Vagina (tissue), 2 donors: ENCODE data around the gene MIGA2. TPM values are rescaled to one million over a fixed set of nuclear protein-coding genes. Genes with fewer than 3 reads are reported as not detected.
A peak's percentile ranks its signal among the peaks of the same experiment; 100 is the strongest.

ENCODE experiments used
- DNase-seq, 2 donors: peaks; one replicate each; pipeline ENCODE4 v3.0.0-alpha.2; 2017; ENCODE audit errors: extremely low spot score in 2 of 2
- H3K27ac ChIP-seq: fragments of 200-600 bp; sonication (generic); one replicate; pipeline ENCODE4 v1.5.1; 2019
- H3K27me3 ChIP-seq: fragments of 200-600 bp; sonication (generic); one replicate; pipeline ENCODE4 v1.5.1; 2019
- H3K36me3 ChIP-seq, 2 donors: fragments of 200-600 bp; sonication (generic); one replicate each; pipeline ENCODE4 v1.5.1; 2017 to 2019
- H3K4me1 ChIP-seq: fragments of 200-600 bp; sonication (generic); one replicate; pipeline ENCODE4 v1.5.1; 2019
- H3K4me3 ChIP-seq, 2 donors: fragments of 200-600 bp; sonication (generic); 1 replicate in 1 of 2; 2 replicates in 1 of 2; pipeline ENCODE4 v1.5.1; 2016 to 2019
- H3K9me3 ChIP-seq: fragments of 200-600 bp; sonication (generic); one replicate; pipeline ENCODE4 v1.5.1; 2019
- POLR2A ChIP-seq, 2 donors: fragments of 450-650 bp; IDR thresholded peaks; one replicate each; pipeline ENCODE4 v1.6.1; 2017; ENCODE audit warnings: antibody characterized with exemption in 2 of 2, mild to moderate bottlenecking in 2 of 2, moderate library complexity in 2 of 2
- POLR2AphosphoS5 ChIP-seq, 2 donors: sonication (generic); formaldehyde crosslinking; IDR thresholded peaks; one replicate each; pipeline ENCODE4 v1.9.0; 2017; ENCODE audit warnings: antibody characterized with exemption in 2 of 2, mild to moderate bottlenecking in 2 of 2, low read depth in 1 of 2; ENCODE audit not compliant: insufficient read depth in 1 of 2
- intact Hi-C: fragments of 100-400 bp; cut with DNase I; formaldehyde crosslinking; loops from one replicate; pipeline ENCODE4 v1.15.1; 2023
- total RNA-seq: library from RNA; depleted of rRNA; stranded (reverse); fragments of >200 nt; gene quantifications from one replicate; pipeline ENCODE4 v1.2.3, GENCODE V29; 2016
- TF ChIP-seq, protein P1 (sequence below), 3 experiments: fragments of 450-650 bp in 2 of 3; fragments of 200-600 bp in 1 of 3; sonication (generic) in 1 of 3; IDR thresholded peaks; one replicate each; pipeline ENCODE4 v1.5.1; 2017 to 2019; ENCODE audit warnings: antibody characterized with exemption in 3 of 3, mild to moderate bottlenecking in 2 of 3, moderate library complexity in 2 of 3

The MIGA2 gene
- total RNA-seq, 1 donor from 2014 or later: 35.1 TPM

- no peaks in the 10 kb centered on the region for H3K9me3 ChIP-seq
- peaks cover 48% of the 10 kb centered on the region for H3K4me1 ChIP-seq
- no peak for TF ChIP-seq POLR2A (IDR thresholded peaks at IDR 0.05)
- intact Hi-C loops: no loop called here
- DNase-seq: no peak
- H3K36me3 ChIP-seq: no peaks in the 10 kb centered on the region
- H3K4me3 ChIP-seq: no peak overlapping the region
- no peaks in the 10 kb centered on the region for H3K27me3 ChIP-seq
- peak overlapping the region; percentile 70 for H3K27ac ChIP-seq
Observed at GRCh38 chr9:129023908-129024233, 12.6 kb upstream of the MIGA2 start.

- no peaks in the 10 kb centered on the region for H3K36me3 ChIP-seq
- no peaks in the 10 kb centered on the region for H3K27me3 ChIP-seq
- peak in 1 of 2 donors; percentile 87 for DNase-seq
- TF ChIP-seq POLR2AphosphoS5 (IDR thresholded peaks at IDR 0.05; ENCODE audit: insufficient read depth in 1 of 2, low read depth in 1 of 2): no peak
- TF ChIP-seq POLR2A (IDR thresholded peaks at IDR 0.05): no peak
- TF ChIP-seq, protein P1, sequence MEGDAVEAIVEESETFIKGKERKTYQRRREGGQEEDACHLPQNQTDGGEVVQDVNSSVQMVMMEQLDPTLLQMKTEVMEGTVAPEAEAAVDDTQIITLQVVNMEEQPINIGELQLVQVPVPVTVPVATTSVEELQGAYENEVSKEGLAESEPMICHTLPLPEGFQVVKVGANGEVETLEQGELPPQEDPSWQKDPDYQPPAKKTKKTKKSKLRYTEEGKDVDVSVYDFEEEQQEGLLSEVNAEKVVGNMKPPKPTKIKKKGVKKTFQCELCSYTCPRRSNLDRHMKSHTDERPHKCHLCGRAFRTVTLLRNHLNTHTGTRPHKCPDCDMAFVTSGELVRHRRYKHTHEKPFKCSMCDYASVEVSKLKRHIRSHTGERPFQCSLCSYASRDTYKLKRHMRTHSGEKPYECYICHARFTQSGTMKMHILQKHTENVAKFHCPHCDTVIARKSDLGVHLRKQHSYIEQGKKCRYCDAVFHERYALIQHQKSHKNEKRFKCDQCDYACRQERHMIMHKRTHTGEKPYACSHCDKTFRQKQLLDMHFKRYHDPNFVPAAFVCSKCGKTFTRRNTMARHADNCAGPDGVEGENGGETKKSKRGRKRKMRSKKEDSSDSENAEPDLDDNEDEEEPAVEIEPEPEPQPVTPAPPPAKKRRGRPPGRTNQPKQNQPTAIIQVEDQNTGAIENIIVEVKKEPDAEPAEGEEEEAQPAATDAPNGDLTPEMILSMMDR (IDR thresholded peaks at IDR 0.05): no peak
- H3K4me3 ChIP-seq: peak overlapping the region; percentile 91 to 96
- H3K9me3 ChIP-seq: no peaks in the 10 kb centered on the region
- intact Hi-C loops: no loop called here
- H3K27ac ChIP-seq: peak overlapping the region; percentile 95
- H3K4me1 ChIP-seq: peaks cover 48% of the 10 kb centered on the region
Observed at GRCh38 chr9:129026442-129027223, 9.8 kb upstream of the MIGA2 start.

DNA sequence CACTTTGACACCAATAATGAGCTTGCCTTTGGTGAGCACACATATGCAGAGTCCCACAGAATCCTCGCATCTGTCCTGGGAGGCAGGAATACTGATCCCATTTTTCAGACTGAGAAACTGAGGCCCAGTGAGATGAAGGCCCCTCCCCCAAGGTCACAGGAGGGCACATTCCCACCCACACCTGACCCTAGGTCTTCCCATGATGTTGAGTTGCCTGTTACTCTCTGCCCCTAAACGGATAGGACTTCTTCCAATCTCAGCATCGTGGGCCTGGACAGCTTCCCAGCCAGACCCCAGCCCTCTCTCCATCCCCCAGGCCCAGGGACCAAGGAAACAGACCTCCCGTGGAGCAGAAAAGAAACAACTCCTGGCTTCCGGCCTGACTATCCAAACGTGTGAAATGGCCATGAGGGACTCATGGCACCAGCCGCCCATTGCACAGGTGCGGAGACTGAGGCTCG is 9.2 kb upstream of the MIGA2 start:
- H3K9me3 ChIP-seq: no peaks in the 10 kb centered on the region
- DNase-seq: no peak
- H3K36me3 ChIP-seq: no peaks in the 10 kb centered on the region
- no peaks in the 10 kb centered on the region for H3K27me3 ChIP-seq
- peak overlapping the region; percentile 95 for H3K27ac ChIP-seq
- peaks cover 44% of the 10 kb centered on the region for H3K4me1 ChIP-seq
- TF ChIP-seq POLR2A (IDR thresholded peaks at IDR 0.05) (no peak), POLR2AphosphoS5 (IDR thresholded peaks at IDR 0.05; ENCODE audit: insufficient read depth in 1 of 2, low read depth in 1 of 2) (no peak)
- TF ChIP-seq, protein P1 (IDR thresholded peaks at IDR 0.05): no peak
- H3K4me3 ChIP-seq: peak overlapping the region; percentile 91 to 96
- intact Hi-C loops: no loop called here

GRCh38 chr9:129027685-129028191 is 8.7 kb upstream of the MIGA2 start:
- intact Hi-C loops: no loop called here
- peak in 1 of 2 donors; percentile 87 for DNase-seq
- peaks cover 39% of the 10 kb centered on the region for H3K4me1 ChIP-seq

GRCh38 chr9:129028192-129028966 is 8.0 kb upstream of the MIGA2 start, which contains the start of gene SH3GLB2:
Gene SH3GLB2 (minus strand): TSS chr9:129028331. CDS start chr9:129028154, 177 bp downstream.
- Histone ChIP-seq H3K4me3 (peak within 1 kb of the TSS; percentile 91 to 96), H3K36me3 (no peaks in the 10 kb centered on the region), H3K27me3 (no peaks in the 10 kb centered on the region), H3K4me1 (peaks cover 33% of the 10 kb centered on the region), H3K9me3 (no peaks in the 10 kb centered on the region), H3K27ac (peak within 1 kb of the TSS; percentile 95)
- intact Hi-C loops: no loop called here
- TF ChIP-seq, protein P1 (IDR thresholded peaks at IDR 0.05): peak; percentile 46 to 79 (median 59)
- peak; percentile 33 to 60 for TF ChIP-seq POLR2AphosphoS5 (IDR thresholded peaks at IDR 0.05; ENCODE audit: insufficient read depth in 1 of 2, low read depth in 1 of 2)
- TF ChIP-seq POLR2A (IDR thresholded peaks at IDR 0.05): peak in 1 of 2 donors; percentile 56
- DNase-seq: peak in 1 of 2 donors; percentile 96

More at GRCh38 chr9:129027685-129028191, 8.7 kb upstream of the MIGA2 start:
- Histone ChIP-seq H3K27ac (peak overlapping the region; percentile 95), H3K27me3 (no peaks in the 10 kb centered on the region), H3K4me3 (peak overlapping the region; percentile 91 to 96), H3K9me3 (no peaks in the 10 kb centered on the region), H3K36me3 (no peaks in the 10 kb centered on the region)
- TF ChIP-seq POLR2A (IDR thresholded peaks at IDR 0.05): no peak
- TF ChIP-seq, protein P1 (IDR thresholded peaks at IDR 0.05): no peak
- no peak for TF ChIP-seq POLR2AphosphoS5 (IDR thresholded peaks at IDR 0.05; ENCODE audit: insufficient read depth in 1 of 2, low read depth in 1 of 2)
